HG03558 (cell line): Measurements from ENCODE around the gene GAN.

Source experiments
- ATAC-seq: cut with Tn5 transposase; IDR thresholded peaks from one replicate; pipeline ENCODE4 v1.9.1; 2021; ENCODE audit warnings: moderate number of reproducible peaks; ENCODE audit not compliant: unreplicated experiment; ENCODE audit errors: extremely low read depth

GAN gene

DNA sequence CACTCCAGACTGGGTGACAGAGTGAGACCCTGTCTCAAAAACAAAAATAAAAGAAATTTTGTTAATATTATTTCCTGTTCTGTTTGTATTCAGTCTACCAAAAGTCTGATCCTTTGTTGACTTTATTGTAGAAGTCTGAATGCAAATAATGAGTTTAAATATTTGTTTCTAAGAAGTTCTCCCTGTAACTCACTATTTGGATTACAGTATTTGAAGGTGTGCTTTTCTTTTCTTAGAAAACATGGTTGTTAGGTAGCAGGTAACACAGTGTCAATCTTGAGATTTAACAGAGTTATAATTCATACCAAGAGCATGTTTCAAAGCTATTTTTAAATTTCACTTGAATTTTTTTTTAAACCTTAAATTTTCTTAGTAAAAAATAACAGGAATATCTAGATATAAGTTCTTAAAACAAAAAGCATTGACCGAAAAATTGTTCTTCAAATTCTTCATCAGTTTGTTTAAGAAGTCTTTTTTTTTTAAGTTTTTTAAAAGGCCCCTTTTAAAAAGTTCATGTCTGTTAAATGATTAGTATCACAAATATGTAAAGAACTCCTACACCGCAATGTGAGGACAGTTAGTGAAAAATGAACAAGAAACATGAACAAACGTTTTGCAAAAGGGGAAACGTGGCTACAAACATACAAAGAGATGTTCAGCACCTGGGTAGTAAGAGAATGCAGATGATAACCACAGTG lies 35.0 kb downstream of the GAN start:
- ATAC-seq, result no peak

- no peak for ATAC-seq
Measured at GRCh38 chr16:81350306-81350615, 35.5 kb downstream of the GAN start.

- no peak for ATAC-seq
Measured at GRCh38 chr16:81353895-81354294, 39.1 kb downstream of the GAN start.

DNA sequence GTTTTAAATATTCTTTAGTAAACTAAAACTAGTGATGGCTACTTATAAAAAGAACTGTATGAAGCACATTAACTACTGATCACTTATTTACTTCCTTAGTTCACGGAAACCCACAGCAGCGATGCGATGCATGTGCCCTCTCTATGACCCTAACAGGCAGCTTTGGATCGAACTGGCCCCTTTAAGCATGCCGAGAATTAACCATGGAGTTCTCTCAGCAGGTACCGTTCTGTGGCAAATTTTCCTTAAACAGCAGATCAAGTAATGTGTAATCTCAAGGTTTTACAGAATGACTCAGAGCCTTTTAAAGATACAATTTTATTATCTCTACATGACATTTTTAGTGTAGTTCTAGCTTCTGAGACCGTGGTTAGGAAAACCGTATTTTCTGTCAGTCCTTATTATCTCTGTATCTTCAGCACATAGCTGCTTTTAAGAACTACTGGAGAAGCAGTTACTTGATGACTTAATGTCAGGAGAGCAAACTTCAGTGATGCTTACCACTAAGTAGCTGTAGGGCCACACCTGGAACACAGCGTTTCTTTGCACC lies 43.0 kb downstream of the GAN start:
- ATAC-seq, result no peak

GRCh38 chr16:81358860-81359259 lies 44.1 kb downstream of the GAN start:
- no peak for ATAC-seq

GRCh38 chr16:81360135-81360534 lies 45.4 kb downstream of the GAN start:
- no peak for ATAC-seq

DNA sequence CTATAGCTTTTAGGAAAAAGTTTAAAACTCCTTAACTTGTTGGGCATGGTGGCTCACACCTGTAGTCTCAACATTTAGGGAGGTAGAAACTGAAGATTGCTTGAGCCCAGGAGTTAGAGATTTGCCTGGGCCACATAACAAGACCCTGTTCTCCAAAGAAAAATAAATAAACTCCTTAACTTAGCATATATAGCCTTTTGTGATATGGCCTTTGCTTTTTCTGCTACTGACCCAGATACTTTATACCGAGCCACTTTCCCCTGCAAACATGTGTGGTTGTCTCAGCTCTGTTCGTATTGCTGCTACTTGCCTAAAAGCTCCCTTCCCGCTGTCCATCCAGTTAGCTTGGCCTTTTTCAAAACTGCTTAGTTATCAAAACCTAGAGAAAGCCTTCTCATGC lies 51.0 kb downstream of the GAN start:
- ATAC-seq, result no peak

- no peak for ATAC-seq
Measured at GRCh38 chr16:81366316-81366932, 51.7 kb downstream of the GAN start.

- no peak for ATAC-seq
Measured at GRCh38 chr16:81367821-81368220, 53.1 kb downstream of the GAN start.

DNA sequence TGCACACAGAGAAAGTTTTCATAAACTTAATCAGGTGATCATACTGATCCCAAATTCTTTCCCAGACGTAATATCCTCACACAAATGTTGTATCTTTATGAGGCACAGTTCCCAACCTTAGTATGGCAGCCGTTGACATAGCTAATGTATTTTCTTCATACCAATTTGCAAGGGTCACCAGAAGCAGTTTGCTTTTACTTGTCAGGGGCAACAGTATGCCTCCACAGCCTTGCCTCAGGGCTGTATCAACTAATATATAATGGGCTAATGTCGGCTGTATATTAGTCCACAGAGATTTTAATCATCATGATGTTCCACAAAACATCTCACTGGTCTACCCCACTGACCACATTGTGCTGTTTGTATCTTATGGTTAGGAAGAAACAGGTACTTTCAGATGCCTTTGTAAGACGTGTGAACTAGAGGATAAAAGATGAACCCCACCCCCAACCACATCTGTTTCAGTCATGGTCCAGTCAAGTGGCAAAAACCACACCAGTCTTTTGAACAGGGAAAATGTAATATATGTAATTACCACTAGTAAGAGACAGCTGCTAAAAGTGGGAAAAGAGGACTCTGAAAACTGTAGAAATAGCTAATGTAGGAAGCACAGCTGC lies 55.2 kb downstream of the GAN start:
- ATAC-seq, result no peak

- no peak for ATAC-seq
Measured at GRCh38 chr16:81371106-81371505, 56.3 kb downstream of the GAN start.

DNA sequence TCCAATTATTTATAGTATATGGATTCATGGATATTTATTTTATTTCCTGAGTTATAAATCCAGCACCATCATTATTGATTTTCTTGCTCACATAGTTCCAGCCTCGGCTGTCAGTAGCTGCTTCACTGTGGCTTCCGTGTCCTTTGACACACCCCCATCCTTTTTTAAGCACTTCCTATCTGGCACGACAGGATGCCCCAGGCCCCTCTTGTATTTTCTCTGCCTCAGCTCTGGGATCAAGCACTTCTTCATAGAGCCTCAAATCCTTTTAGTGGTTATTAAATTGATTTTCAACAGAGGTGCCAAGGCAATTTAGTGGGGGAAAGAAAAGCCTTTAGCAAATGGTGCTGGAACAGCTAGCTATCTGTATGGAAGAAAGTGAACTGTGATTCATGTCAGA lies 59.8 kb downstream of the GAN start:
- no peak for ATAC-seq

GRCh38 chr16:81376880-81377279 lies 62.1 kb downstream of the GAN start:
- ATAC-seq, result no peak

GRCh38 chr16:81378049-81378448 lies 63.3 kb downstream of the GAN start:
- no peak for ATAC-seq

GRCh38 chr16:81380932-81381331 lies 66.2 kb downstream of the GAN start:
- ATAC-seq, result no peak

GRCh38 chr16:81384006-81384405 lies 69.2 kb downstream of the GAN start:
- no peak for ATAC-seq

GRCh38 chr16:81385031-81385756 lies 70.4 kb downstream of the GAN start:
- ATAC-seq, result no peak

DNA sequence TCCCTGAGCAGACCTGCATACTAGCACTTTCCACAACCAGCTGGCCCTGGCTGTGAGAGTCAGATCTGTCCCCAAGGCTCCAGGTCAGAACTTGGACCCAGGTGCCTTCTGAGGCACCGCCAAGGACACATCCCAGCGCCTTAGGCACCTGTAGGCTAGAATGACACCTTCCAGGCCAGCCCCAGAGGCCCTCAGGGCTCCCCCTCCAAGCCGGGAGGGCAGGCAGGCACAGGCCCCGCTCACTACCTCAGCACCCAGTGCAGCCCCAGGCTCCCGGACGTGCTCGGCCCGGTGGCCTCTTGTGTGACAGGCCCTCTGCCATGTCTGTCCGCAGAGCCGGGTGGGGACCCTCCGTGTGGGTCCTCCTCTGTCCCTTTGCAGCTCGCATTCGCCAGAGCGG lies 73.6 kb downstream of the GAN start:
- no peak for ATAC-seq

DNA sequence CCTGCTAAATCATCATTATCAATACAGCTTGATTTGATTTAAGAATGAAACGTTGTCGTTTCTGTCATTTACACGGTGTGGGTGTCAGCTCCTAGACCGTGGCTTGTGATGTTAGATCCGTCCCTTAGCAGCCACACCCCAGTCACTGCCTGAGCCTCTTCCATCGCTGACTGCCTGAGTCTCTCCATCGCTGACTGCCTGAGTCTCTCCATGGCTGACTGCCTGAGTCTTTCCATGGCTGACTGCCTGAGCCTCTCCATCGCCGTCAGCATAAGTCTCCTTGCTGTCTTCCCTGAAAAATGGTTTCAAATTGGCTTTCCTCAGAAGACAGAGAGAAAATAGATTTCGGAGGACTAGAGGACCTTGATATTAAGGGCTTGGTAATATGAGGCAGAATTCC lies 76.1 kb downstream of the GAN start:
- ATAC-seq, result no peak

GRCh38 chr16:81392011-81392410 lies 77.2 kb downstream of the GAN start:
- no peak for ATAC-seq

DNA sequence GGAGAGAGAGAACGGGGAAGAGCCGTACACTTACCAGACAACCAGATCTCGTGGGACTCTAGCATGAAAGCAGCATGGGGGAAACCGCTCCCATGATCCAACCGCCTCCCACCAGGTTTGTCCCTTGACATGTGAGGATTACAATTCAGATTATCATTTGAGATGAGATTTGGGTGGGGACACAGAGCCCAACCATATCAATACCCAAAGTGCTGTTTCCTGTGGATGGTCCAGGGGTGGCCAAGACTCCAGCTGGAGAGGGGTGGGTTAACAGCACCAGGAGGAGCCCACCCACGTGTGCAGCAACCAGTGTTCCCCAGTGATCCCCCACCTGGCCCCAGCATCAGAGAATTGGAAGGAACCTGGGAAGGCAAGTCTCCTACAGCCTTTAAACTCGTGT lies 79.7 kb downstream of the GAN start:
- no peak for ATAC-seq
